ENCODE measurements around the gene FOXS1. TPM values are rescaled to one million over a fixed set of nuclear protein-coding genes. Genes with fewer than 3 reads are reported as not detected.

The FOXS1 gene
- total RNA-seq, 2 experiments from 2014 or later, result not detected

DNA sequence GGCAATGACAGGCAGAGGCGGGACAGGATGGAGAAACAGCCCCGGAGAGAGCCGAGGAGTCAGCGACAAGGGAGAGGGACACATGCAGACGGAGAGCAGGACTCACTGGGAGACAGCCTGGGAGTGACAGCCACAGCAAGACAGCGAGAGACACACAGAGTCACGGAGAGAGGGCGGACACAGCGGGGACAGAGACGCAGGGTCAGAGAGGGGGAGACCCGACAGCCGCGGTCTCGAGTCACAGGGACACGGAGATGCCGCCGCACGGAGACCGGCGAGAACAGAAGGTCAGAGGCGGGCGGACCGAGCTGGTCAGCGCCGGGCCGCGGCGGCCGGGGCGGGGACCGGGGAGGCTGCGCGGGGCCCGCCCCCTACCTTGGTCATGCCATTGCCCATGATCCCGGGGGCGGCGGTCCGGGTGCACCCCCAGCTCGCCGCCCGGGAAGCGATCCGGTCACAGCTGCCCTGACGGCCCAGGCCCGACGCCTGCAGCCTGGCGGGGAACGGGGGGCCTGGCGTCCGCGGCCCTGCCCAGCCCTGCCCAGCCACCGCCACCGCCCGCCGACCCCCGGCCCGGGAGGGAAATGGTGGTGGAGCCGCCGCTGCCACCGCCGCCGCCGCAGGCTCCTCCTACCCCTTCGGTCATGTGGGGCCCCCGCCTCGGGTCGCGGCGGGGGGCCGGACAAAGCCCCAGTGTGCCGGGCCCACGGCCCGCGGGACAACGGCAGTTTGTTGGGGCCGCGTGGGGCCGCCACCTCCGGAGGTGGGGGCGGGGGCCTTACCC is 24.7 kb upstream of the FOXS1 start, which contains the start of the genes DUSP15 and TTLL9:
Gene DUSP15 (minus strand): TSS at position 586 of the 784 bp plus-strand sequence. CDS start 190 bp downstream, at position 396.
Gene TTLL9 (plus strand): TSS at position 693 of the 784 bp plus-strand sequence. CDS start 493 bp downstream, outside the sequence.
- no TSS peak for BruUV-seq (replicated peaks)
- no peak for DNase-seq (ENCODE audit: low spot score)
- no peaks in the 10 kb centered on the region for H4K20me1 ChIP-seq (ENCODE audit: insufficient read depth, low read length)
- H3K79me2 ChIP-seq (ENCODE audit: insufficient read depth, low read depth, low read length), result no peaks in the 10 kb centered on the region
- H3K36me3 ChIP-seq (ENCODE audit: insufficient read depth, low read length), result no peaks in the 10 kb centered on the region
- ChIA-PET CTCF (ENCODE audit: unreplicated experiment) (no interaction called here), POLR2A (no interaction called here)
- intact Hi-C loops (cut with micrococcal nuclease; ENCODE audit: unreplicated experiment), result no loop called here
- TF ChIP-seq CTCF (conservative IDR thresholded peaks at IDR 0.05; ENCODE audit: low read length) (no peak), EZH2phosphoT487 (IDR thresholded peaks at IDR 0.05; ENCODE audit: borderline replicate concordance, low read depth, low read length) (no peak)
- no peak within 1 kb of the TSS for H2AFZ ChIP-seq (ENCODE audit: low read length)
- no peaks in the 10 kb centered on the region for H3K4me1 ChIP-seq (ENCODE audit: insufficient read depth, low read length, poor library complexity, severe bottlenecking)
- H3K27ac ChIP-seq (ENCODE audit: low read depth, low read length, poor library complexity, severe bottlenecking), result no peak within 1 kb of the TSS
- H3K9me3 ChIP-seq (ENCODE audit: low read length), result no peaks in the 10 kb centered on the region
- no peak within 1 kb of the TSS for H3K4me3 ChIP-seq (ENCODE audit: low read depth, low read length, poor library complexity, severe bottlenecking)
- no peaks in the 10 kb centered on the region for H3K9me2 ChIP-seq (ENCODE audit: insufficient read depth, low read length)
- no peak within 1 kb of the TSS for H3K4me2 ChIP-seq (ENCODE audit: low read length)

DNA sequence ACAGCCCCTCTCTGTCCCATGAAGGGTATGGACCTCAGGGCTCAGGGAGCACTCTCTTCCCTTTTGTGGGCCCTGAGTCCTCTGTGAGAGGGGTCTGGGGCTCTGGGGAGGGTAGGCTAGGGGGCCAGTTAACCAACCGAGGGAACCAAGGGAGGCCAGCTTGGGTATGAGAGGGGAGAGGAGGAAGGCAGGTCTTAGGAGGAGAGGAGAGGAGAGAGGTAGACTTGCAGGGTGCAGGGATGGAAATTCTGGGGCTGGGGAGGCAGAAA is 24.2 kb upstream of the FOXS1 start:
- ChIA-PET CTCF (ENCODE audit: unreplicated experiment) (no interaction called here), POLR2A (no interaction called here)
- Histone ChIP-seq H3K4me2 (ENCODE audit: low read length) (no peak overlapping the region), H2AFZ (ENCODE audit: low read length) (no peak overlapping the region), H4K20me1 (ENCODE audit: insufficient read depth, low read length) (no peaks in the 10 kb centered on the region), H3K36me3 (ENCODE audit: insufficient read depth, low read length) (no peaks in the 10 kb centered on the region), H3K4me3 (ENCODE audit: low read depth, low read length, poor library complexity, severe bottlenecking) (no peak overlapping the region), H3K9me2 (ENCODE audit: insufficient read depth, low read length) (no peaks in the 10 kb centered on the region), H3K79me2 (ENCODE audit: insufficient read depth, low read depth, low read length) (no peaks in the 10 kb centered on the region), H3K4me1 (ENCODE audit: insufficient read depth, low read length, poor library complexity, severe bottlenecking) (no peaks in the 10 kb centered on the region), H3K9me3 (ENCODE audit: low read length) (no peaks in the 10 kb centered on the region), H3K27ac (ENCODE audit: low read depth, low read length, poor library complexity, severe bottlenecking) (no peak overlapping the region)
- no peak for DNase-seq (ENCODE audit: low spot score)
- TF ChIP-seq EZH2phosphoT487 (IDR thresholded peaks at IDR 0.05; ENCODE audit: borderline replicate concordance, low read depth, low read length), result no peak
- no peak for TF ChIP-seq CTCF (conservative IDR thresholded peaks at IDR 0.05; ENCODE audit: low read length)
- no TSS peak for BruUV-seq (replicated peaks)
- intact Hi-C loops (cut with micrococcal nuclease; ENCODE audit: unreplicated experiment), result no loop called here
